HG03159 (cell line): ENCODE results near the gene DNAJB11.

Experiments
- ATAC-seq: cut with Tn5 transposase; IDR thresholded peaks from one replicate; pipeline ENCODE4 v1.9.1; 2021; ENCODE audit warnings: mild to moderate bottlenecking, moderate library complexity; ENCODE audit not compliant: unreplicated experiment

DNAJB11 gene

DNA sequence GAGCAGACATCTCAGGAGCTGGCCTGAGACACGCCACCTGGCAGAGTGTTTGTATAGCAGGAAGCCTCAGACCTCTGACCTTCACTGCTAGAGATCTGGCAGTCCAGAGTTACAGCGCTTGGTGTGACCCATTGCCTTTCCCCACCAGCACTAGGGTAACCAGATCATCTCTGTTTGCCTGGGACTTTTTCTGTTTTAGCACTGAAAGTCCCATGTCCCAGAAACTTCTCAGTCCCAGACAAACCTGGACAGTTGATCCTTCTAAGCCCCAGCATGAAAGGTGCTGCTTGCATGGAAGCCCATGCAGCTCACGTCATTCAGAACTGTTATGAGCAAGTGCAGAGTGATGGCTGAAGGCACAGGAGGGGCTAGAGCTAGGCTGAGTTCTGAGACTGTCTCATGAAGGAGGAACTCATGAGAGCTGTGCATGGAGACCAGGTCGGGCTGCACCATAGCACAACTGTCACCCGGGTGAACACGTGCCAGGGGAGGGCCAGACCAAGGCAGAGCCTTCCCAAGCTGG lies 24.1 kb downstream of the DNAJB11 start:
- ATAC-seq: no peak

- no peak for ATAC-seq
Observed at GRCh38 chr3:186596568-186597287, 26.2 kb downstream of the DNAJB11 start.

GRCh38 chr3:186598108-186598784 lies 27.7 kb downstream of the DNAJB11 start:
- no peak for ATAC-seq

DNA sequence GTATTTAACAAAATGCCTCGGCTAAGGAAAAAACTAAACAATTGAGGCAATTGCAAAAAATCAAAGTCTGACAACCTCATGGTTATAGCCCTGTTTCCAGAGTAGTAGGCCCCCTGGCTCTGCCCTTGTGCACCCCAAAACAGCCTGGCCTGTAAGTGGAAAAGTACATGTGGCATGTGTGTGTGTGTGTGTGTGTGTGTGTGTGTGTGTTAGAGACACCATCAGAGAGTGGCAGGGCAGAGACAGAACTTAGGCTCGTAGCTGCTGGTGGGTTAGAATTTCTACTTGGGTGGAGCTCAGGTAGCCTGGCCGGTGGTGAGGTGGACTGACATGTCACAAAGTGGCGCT lies 28.2 kb downstream of the DNAJB11 start:
- no peak for ATAC-seq

DNA sequence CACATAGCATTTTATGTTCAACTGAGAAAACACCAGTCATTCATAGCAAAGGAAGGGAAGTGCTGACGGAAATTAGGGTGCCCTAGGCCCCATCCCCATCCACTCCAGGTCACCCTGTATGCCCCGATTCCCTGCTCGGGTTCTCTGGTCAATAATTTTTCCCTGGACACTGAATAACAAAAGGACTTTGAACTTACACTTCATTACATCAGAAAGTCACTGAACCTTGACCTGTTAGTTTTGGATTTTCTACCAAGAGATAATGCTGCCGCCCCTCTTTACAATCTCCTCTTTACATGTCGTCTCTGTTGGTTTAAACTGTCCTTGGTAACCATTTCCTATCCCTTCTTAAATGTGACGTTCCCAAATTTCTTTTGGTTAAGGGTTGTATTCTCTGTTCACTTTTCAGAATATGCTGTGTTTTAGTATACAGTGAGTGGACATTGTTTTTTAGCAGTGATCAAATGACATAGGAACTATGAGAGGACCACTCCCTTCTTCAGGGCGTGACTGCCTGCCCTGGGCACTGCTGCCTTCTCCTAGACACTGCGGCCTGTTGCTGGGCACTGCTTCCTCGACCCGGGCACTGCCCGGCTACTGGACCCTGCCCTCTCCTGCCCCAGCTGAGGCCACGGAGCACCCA lies 28.7 kb downstream of the DNAJB11 start:
- ATAC-seq: no peak

DNA sequence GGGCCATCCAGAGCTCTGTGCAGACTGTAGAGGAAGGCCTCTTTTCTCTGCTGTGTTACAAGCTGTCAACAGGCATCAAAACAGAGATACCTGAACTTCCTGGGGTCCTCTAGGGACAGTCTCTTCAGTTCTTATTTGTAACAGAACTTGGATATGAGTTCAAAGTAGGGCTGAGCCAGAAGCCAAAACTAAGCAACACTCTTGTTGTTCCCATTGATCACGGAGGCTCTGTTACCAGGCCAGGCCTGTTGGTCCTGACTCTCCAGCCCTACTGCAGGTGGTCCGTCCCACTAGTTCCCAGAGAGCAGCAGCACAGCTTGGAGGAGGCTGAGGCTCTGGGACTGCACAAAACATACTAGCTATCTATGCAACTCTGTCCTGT lies 29.3 kb downstream of the DNAJB11 start:
- no peak for ATAC-seq

- ATAC-seq: no peak
Observed at GRCh38 chr3:186600896-186601295, 30.4 kb downstream of the DNAJB11 start.

- no peak for ATAC-seq
Observed at GRCh38 chr3:186603159-186603558, 32.6 kb downstream of the DNAJB11 start.

DNA sequence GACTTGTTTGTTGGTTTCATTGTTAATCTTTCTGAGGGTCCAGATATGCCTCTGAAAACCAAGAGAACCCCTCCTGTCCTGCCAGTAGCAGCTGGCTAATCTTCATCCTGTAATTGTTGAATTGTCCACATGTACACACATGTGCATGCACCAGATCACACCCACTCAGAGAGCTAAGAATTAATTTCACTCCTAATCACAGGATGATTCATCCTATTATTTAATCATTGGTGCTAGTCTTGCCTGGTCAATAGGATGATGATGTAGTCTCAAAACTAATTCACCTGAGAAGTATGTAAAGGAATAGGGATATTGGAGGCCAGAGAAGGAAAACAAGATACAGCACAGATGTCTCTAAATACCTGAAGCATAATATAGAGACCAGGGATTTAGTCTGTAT lies 34.6 kb downstream of the DNAJB11 start:
- ATAC-seq: no peak

DNA sequence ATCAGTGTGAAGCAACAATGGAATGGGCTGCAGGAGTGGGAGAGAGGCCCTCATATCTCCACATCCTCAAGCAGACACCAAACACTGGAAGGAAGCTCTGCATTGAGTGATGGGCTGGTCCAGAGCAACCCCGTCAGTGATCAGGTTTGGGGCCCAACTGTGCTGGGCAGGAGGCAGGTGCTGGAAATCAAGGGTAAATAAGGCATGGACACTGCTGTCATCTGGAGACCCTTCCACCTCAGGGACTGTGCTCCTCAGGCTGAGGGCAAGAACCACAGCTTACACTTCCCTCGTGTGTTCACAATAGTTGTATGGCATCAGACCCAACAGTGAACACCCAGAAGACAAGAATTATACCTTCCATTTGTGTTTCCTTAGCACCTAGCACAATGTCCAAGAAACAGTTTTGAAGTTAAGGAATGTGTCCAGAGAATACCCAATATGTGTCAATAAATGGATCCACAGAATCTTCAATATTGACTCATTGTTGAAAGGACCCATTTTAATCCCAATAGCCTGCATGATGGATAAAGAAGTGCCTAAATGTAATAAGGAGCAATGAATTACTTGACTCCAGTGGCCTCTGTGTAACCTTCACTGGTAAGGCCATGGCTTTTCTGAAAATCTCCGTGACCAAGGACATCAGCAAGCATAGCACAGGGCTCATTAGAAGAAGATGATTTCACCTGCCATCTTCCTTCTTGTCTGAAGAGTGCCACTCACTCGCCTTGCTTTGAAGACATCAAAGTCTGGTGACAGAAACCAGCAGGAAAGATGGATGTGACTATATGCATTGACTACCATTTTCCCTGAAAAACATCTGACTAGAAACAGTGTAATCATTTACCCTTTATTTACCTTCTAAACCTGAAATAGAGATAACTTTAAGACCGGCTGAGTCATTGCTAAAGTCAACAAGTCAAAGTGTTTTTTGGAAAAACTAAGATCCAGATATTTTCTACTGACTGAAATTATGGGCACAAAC lies 35.3 kb downstream of the DNAJB11 start:
- ATAC-seq: no peak

DNA sequence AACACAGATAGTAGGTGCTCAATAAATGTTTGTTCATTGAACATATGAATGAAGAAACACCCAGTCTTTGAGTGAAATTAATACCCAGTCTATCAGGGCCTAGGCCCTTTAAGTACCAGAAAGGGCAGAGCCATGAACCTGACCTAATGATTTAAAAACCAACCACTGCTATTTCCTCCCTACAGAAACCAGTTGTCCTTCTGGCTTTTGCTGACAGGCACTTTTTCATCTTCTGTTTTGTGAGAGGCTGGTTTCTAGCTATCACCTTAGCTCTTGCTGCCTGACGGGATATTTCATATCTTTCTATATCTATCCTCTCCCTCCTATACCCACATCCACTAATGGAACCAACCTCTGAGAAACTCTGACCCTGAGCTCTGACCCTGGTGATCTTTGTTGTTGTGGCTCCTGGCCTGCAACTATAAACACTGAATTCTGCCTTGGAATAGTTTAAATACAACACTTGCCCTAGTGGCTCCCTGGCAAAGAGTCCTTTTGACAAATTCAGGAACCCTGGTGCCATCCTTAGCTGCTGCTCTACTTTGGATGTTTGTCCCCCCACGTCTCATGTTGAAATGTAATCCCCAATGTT lies 38.2 kb downstream of the DNAJB11 start:
- no peak for ATAC-seq

DNA sequence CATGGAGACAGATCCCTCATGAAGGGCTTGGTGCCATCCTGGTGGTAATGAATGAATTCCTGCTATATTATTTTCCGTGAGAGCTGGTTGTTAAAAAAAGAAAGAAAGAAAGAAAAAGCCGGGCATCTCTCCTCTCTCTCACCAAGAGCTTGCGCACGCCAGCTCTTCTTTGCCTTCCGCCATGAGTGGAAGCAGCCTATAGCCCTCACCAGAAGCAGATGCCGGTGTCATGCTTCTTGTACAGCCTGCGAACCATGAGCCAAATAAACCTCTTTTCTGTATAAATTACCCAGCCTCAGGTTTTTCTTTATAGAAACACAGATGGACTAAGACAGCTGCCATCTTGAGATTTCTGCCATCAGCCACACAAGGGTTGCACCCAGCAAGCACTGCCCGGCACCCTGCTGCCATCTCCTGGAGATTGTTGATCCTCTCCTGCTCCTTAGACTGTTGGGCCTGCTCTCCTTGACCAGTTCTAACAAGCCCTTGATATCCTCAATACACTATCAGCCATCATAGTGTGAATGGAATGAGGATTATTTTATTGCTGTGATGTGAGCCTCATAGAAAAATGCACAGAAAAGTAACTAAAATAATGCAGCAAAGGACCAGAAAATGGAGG lies 38.8 kb downstream of the DNAJB11 start:
- ATAC-seq: no peak

- ATAC-seq: no peak
Observed at GRCh38 chr3:186612065-186612464, 41.5 kb downstream of the DNAJB11 start.

DNA sequence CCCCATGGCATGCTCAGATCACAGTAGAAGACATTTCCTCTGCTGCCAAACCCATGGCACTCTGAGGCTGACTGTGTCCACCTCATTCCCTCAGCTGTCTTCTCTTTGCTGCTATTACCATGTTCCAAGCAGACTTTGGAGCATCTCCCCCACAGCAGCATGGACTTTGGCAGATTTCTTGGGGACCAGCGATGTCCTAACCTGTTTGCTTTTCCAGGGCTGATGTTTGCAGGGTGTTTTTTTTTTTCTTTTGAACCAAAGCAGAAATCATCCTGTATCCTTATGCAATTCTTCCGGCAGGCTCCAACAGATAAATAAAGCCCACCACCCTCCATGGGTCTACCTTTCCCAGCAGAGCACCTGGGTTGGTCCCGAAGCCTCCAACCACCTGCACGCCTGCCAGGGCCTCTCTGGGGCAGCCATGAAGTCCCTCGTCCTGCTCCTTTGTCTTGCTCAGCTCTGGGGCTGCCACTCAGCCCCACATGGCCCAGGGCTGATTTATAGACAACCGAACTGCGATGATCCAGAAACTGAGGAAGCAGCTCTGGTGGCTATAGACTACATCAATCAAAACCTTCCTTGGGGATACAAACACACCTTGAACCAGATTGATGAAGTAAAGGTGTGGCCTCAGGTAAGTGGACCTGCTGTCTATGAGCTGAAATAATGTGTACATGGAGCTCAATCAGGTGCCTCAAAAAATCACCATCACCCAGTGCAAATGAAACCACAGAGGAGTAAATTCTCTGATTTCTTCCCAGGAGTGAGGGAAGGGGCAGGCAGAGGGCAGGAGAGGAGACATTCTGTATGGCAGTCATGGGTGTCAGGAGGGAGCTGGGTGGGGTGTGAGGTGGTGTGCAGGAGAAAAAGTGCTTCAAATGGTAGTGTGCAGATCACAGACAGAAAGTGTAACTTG lies 42.5 kb downstream of the DNAJB11 start, which contains the start of gene AHSG:
Gene AHSG, plus strand, starts transcription at position 340 of the 916 bp plus-strand sequence. Its CDS starts 82 bp downstream, at position 422.
- no peak for ATAC-seq

DNA sequence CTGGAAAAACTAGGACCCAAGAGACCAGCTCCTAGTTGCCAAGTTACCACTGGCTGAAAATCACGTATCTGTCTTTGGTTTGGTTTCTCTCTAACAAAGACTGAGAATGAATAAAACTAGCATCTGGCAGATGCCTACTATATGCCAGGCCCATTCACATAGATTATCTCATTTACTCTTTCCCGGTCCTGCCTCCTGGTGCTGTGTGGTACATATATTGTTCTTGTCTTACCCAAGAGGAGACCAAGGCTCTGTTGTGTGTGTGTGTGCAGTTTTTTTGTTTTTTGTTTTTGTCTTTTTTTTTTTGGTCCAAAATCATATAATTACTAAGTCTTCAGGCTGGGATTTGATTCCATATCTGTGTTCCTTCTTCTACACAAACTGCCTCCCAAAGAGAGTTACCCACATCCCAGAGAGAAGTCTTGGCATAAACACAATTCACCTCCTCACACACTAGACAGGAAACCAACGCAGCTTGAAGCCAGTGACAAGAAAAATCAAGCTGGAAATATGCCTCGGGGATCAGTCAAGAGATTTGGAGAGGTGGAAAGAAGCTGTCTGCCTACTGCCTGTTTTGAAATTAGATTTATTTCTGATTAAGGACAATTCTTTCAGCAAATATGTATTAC lies 43.2 kb downstream of the DNAJB11 start:
- ATAC-seq: no peak

DNA sequence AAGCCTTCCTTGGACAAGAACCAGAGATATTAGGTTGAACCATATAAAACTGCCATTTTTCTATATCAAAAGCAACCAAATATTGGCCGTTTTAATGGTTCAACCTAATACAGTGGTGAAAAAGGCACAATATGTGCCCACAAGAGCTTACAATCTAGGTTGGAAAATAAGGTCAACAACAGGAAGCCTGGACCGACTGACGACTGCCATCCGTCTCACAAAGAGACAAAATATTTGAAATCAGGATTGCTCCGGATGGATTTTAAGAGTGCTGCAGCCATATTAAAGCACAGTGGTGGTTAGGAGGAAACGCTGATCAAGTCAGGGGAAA lies 43.7 kb downstream of the DNAJB11 start:
- ATAC-seq: no peak

- peak; percentile 64 for ATAC-seq
Observed at GRCh38 chr3:186614597-186615483, 44.3 kb downstream of the DNAJB11 start.

- ATAC-seq: no peak
Observed at GRCh38 chr3:186616299-186616617, 45.7 kb downstream of the DNAJB11 start.
